ENCODE data around the gene FCMR.

GRCh38 chr1:206941766-206942418 lies 20.2 kb upstream of the FCMR start:
- TF ChIP-seq, protein P1, sequence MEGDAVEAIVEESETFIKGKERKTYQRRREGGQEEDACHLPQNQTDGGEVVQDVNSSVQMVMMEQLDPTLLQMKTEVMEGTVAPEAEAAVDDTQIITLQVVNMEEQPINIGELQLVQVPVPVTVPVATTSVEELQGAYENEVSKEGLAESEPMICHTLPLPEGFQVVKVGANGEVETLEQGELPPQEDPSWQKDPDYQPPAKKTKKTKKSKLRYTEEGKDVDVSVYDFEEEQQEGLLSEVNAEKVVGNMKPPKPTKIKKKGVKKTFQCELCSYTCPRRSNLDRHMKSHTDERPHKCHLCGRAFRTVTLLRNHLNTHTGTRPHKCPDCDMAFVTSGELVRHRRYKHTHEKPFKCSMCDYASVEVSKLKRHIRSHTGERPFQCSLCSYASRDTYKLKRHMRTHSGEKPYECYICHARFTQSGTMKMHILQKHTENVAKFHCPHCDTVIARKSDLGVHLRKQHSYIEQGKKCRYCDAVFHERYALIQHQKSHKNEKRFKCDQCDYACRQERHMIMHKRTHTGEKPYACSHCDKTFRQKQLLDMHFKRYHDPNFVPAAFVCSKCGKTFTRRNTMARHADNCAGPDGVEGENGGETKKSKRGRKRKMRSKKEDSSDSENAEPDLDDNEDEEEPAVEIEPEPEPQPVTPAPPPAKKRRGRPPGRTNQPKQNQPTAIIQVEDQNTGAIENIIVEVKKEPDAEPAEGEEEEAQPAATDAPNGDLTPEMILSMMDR (IDR thresholded peaks at IDR 0.05): no peak
- TF ChIP-seq POLR2A (IDR thresholded peaks at IDR 0.05): no peak
